ENCODE data around the gene TSPAN9. TPM values are rescaled to one million over a fixed set of nuclear protein-coding genes. Genes with fewer than 3 reads are reported as not detected.

The TSPAN9 gene
- total RNA-seq (33.3 TPM), polyA plus RNA-seq (50.4 TPM)

GRCh38 chr12:3076730-3077571 lies at the start of gene TSPAN9:
TSPAN9 (plus strand) TSS chr12:3077379; CDS start chr12:3201194, 123,815 bp downstream.
- no peaks in the 10 kb centered on the region for H3K4me1 ChIP-seq (ENCODE audit: insufficient read depth)
- under 1% methylated on average over 89 of the region's 95 CpGs for WGBS
- H3K27ac ChIP-seq (ENCODE audit: low read depth), result peak within 1 kb of the TSS; percentile 84
- H3K36me3 ChIP-seq (ENCODE audit: insufficient read depth), result no peaks in the 10 kb centered on the region
- no peak for DNase-seq (ENCODE audit: extremely low spot score)
- H3K4me3 ChIP-seq (ENCODE audit: low read depth, low read length), result peak within 1 kb of the TSS; percentile 96

DNA sequence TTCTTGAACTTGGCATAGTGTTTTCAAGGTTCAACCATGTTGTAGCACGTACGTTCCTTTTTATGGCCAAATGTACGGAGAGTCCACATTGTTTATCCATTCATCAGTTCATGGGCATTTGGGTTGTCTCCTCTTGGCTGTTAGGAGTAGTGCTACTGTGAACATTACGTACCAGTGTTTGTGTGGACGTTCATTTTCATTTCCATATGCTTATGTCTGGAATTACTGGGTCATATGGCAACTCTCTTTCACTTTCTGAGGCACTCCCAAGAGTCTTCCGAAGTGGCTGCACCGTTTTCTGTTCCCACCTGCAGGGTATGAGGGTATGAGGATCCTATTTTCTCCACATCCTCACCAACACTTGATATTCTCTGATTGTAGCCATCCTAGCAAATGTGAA lies 49.1 kb upstream of the TSPAN9 start:
- H3K36me3 ChIP-seq (ENCODE audit: insufficient read depth), result no peaks in the 10 kb centered on the region
- 83% methylated on average over 7 of the region's 7 CpGs for WGBS

GRCh38 chr12:3030821-3031429 lies 46.3 kb upstream of the TSPAN9 start:
- Histone ChIP-seq H3K36me3 (ENCODE audit: insufficient read depth) (no peaks in the 10 kb centered on the region), H3K27ac (ENCODE audit: low read depth) (no peak overlapping the region), H3K4me3 (ENCODE audit: low read depth, low read length) (no peak overlapping the region), H3K4me1 (ENCODE audit: insufficient read depth) (no peaks in the 10 kb centered on the region)
- WGBS, result 83% methylated on average over 21 of the region's 21 CpGs
- no peak for DNase-seq (ENCODE audit: extremely low spot score)

More for the DNA sequence above, 49.1 kb upstream of the TSPAN9 start:
- Histone ChIP-seq H3K4me1 (ENCODE audit: insufficient read depth) (no peaks in the 10 kb centered on the region), H3K27ac (ENCODE audit: low read depth) (no peak overlapping the region), H3K4me3 (ENCODE audit: low read depth, low read length) (no peak overlapping the region)
- no peak for DNase-seq (ENCODE audit: extremely low spot score)

GRCh38 chr12:3032161-3032560 lies 45.0 kb upstream of the TSPAN9 start:
- H3K36me3 ChIP-seq (ENCODE audit: insufficient read depth), result no peaks in the 10 kb centered on the region
- WGBS, result 92% methylated on average over 12 of the region's 12 CpGs
- H3K4me1 ChIP-seq (ENCODE audit: insufficient read depth), result no peaks in the 10 kb centered on the region
- H3K27ac ChIP-seq (ENCODE audit: low read depth), result no peak overlapping the region
- no peak overlapping the region for H3K4me3 ChIP-seq (ENCODE audit: low read depth, low read length)
- DNase-seq (ENCODE audit: extremely low spot score), result no peak

DNA sequence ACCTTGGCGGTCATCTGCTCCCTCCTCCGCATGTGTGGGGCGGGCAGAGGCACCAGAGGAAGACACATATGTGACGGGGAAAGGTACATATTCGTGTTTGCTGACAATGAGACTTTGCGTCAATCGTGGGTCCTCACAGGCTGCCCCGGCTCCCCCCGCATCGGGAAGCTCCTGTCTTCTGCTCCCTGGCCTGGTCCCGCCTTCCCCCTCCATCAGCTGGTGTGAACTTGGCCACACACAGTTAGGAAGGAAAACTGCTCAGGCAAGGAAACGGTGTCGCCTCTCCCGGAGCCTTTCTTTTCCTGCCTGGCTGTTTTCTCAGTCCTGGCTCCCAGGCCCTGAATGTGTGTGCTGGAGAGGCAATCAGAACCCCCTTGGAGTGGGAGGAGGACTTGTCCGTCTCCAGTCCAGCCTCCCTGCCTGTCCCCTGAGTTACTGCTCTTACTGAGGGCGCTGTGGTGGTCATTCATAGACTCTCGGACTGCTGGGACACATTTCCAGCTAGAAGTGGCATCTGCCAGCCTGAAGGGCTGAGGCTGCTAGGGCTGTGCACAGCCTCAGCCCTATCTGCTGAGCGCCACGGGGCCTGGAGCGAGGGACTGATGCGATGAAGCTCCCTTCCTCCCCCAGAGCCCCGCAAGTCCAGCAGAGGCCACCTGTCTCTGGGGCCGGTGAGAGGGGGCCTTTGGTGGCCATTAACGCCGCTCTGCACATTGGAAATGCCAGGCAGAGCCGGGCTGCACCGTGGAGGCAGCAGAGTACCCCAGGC lies 44.2 kb upstream of the TSPAN9 start:
- Histone ChIP-seq H3K4me1 (ENCODE audit: insufficient read depth) (no peaks in the 10 kb centered on the region), H3K36me3 (ENCODE audit: insufficient read depth) (no peaks in the 10 kb centered on the region), H3K27ac (ENCODE audit: low read depth) (no peak overlapping the region), H3K4me3 (ENCODE audit: low read depth, low read length) (no peak overlapping the region)
- WGBS, result 82% methylated on average over 27 of the region's 27 CpGs
- no peak for DNase-seq (ENCODE audit: extremely low spot score)

DNA sequence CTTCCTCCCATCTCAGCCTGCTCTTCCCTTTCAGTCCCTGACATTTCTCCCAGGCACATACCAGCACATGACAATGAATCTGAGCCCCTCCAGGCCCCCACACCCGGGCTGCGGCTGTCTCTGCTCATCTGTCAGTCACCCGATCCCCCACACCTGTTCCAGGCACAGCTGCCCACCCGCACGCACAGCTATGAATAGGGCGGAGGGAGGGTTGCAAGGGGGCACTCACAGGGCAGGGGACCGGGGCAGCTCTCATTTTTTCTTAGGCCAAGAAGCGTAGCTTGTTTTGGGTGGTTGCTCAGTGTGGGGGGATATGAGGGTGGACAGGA lies 43.7 kb upstream of the TSPAN9 start:
- Histone ChIP-seq H3K4me3 (ENCODE audit: low read depth, low read length) (no peak overlapping the region), H3K4me1 (ENCODE audit: insufficient read depth) (no peaks in the 10 kb centered on the region), H3K36me3 (ENCODE audit: insufficient read depth) (no peaks in the 10 kb centered on the region), H3K27ac (ENCODE audit: low read depth) (no peak overlapping the region)
- WGBS, result 87% methylated on average over 8 of the region's 8 CpGs
- DNase-seq (ENCODE audit: extremely low spot score), result no peak

GRCh38 chr12:3034067-3034750 lies 43.0 kb upstream of the TSPAN9 start:
- H3K27ac ChIP-seq (ENCODE audit: low read depth), result no peak overlapping the region
- WGBS, result 47% methylated on average over 10 of the region's 10 CpGs
- H3K4me1 ChIP-seq (ENCODE audit: insufficient read depth), result no peaks in the 10 kb centered on the region
- no peaks in the 10 kb centered on the region for H3K36me3 ChIP-seq (ENCODE audit: insufficient read depth)
- no peak for DNase-seq (ENCODE audit: extremely low spot score)
- H3K4me3 ChIP-seq (ENCODE audit: low read depth, low read length), result no peak overlapping the region

DNA sequence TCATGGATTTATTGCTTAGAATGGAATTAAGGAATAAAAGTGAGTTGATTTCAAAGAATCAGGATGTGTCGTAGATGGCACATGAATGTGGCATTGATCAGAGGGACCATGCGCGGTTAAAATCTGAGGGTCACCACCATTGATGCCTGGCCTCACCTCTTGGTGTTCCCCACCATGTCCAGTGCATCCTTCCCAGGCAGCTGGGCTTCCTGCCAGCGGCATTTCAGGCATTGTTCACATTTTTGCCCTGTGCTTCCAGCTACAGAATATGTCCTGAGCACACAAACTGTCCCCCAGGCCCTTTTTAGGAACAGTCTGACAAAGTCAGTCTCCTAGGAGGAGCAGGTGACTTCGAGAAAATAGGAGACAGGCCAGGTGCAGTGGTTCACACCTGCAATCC lies 42.0 kb upstream of the TSPAN9 start:
- no peak overlapping the region for H3K27ac ChIP-seq (ENCODE audit: low read depth)
- 83% methylated on average over 5 of the region's 5 CpGs for WGBS
- H3K36me3 ChIP-seq (ENCODE audit: insufficient read depth), result no peaks in the 10 kb centered on the region
- no peak for DNase-seq (ENCODE audit: extremely low spot score)
- no peaks in the 10 kb centered on the region for H3K4me1 ChIP-seq (ENCODE audit: insufficient read depth)
- H3K4me3 ChIP-seq (ENCODE audit: low read depth, low read length), result no peak overlapping the region

- DNase-seq (ENCODE audit: extremely low spot score), result no peak
- WGBS, result 81% methylated on average over 16 of the region's 16 CpGs
- no peak overlapping the region for H3K27ac ChIP-seq (ENCODE audit: low read depth)
- H3K4me1 ChIP-seq (ENCODE audit: insufficient read depth), result no peaks in the 10 kb centered on the region
- no peaks in the 10 kb centered on the region for H3K36me3 ChIP-seq (ENCODE audit: insufficient read depth)
- H3K4me3 ChIP-seq (ENCODE audit: low read depth, low read length), result no peak overlapping the region
These were observed 41.1 kb upstream of the TSPAN9 start for GRCh38 chr12:3035815-3036702.

GRCh38 chr12:3036901-3037600 lies 40.1 kb upstream of the TSPAN9 start:
- no peaks in the 10 kb centered on the region for H3K4me1 ChIP-seq (ENCODE audit: insufficient read depth)
- H3K36me3 ChIP-seq (ENCODE audit: insufficient read depth), result no peaks in the 10 kb centered on the region
- no peak overlapping the region for H3K4me3 ChIP-seq (ENCODE audit: low read depth, low read length)
- H3K27ac ChIP-seq (ENCODE audit: low read depth), result no peak overlapping the region
- no peak for DNase-seq (ENCODE audit: extremely low spot score)
- 90% methylated on average over 12 of the region's 12 CpGs for WGBS

- WGBS, result 93% methylated on average over 7 of the region's 7 CpGs
- DNase-seq (ENCODE audit: extremely low spot score), result no peak
- no peak overlapping the region for H3K4me3 ChIP-seq (ENCODE audit: low read depth, low read length)
- H3K4me1 ChIP-seq (ENCODE audit: insufficient read depth), result no peaks in the 10 kb centered on the region
- no peak overlapping the region for H3K27ac ChIP-seq (ENCODE audit: low read depth)
- H3K36me3 ChIP-seq (ENCODE audit: insufficient read depth), result no peaks in the 10 kb centered on the region
These were observed 39.0 kb upstream of the TSPAN9 start for GRCh38 chr12:3038166-3038565.

- Histone ChIP-seq H3K4me1 (ENCODE audit: insufficient read depth) (no peaks in the 10 kb centered on the region), H3K4me3 (ENCODE audit: low read depth, low read length) (no peak overlapping the region), H3K27ac (ENCODE audit: low read depth) (no peak overlapping the region), H3K36me3 (ENCODE audit: insufficient read depth) (no peaks in the 10 kb centered on the region)
- DNase-seq (ENCODE audit: extremely low spot score), result no peak
- 93% methylated on average over 11 of the region's 11 CpGs for WGBS
These were observed 38.2 kb upstream of the TSPAN9 start for GRCh38 chr12:3038926-3039510.

All from urinary bladder (tissue), 4 donors.